Naive thymus-derived CD8-positive, alpha-beta T cell (primary cell): ENCODE results near the gene CTTNBP2. TPM values are rescaled to one million over a fixed set of nuclear protein-coding genes. Genes with fewer than 3 reads are reported as not detected.

ENCODE experiments used
- ATAC-seq, 2 donors: fragments of 150-1000 bp; cut with Tn5 transposase in 1 of 2; sonication (Bioruptor Pico), chemical (Tn5 transposase) in 1 of 2; 1 replicate in 1 of 2; 2 replicates in 1 of 2; pipeline ENCODE4 v1.10.0; 2021; ENCODE audit warnings: mild to moderate bottlenecking in 2 of 2, moderate library complexity in 2 of 2
- POLR2A ChIA-PET: fragments of 350-600 bp; sonication (Branson Sonifier 250); formaldehyde crosslinking; loops from one replicate; lab custom pipeline; 2021; ENCODE audit warnings: antibody characterized with exemption; lab: Charles Lee
- DNase-seq, 10 donors: peaks; one replicate each; pipeline versions ENCODE4 v3.0.0 to v3.0.0-alpha.2; 2020 to 2022
- H3K27ac Mint-ChIP-seq, 10 donors: one replicate each; pipeline ENCODE4 v1.8.0; 2020 to 2022; ENCODE audit warnings: mild to moderate bottlenecking in 10 of 10, mixed read lengths in 10 of 10, moderate library complexity in 4 of 10, inconsistent platforms in 1 of 10
- H3K27me3 Mint-ChIP-seq, 5 donors: one replicate each; pipeline ENCODE4 v1.8.0; 2021 to 2022; ENCODE audit warnings: mixed read lengths in 5 of 5
- H3K36me3 Mint-ChIP-seq, 3 donors: one replicate each; pipeline ENCODE4 v1.8.0; 2020 to 2022; ENCODE audit warnings: mixed read lengths in 3 of 3, mild to moderate bottlenecking in 2 of 3, inconsistent platforms in 1 of 3
- H3K4me1 Mint-ChIP-seq, 4 donors: one replicate each; pipeline ENCODE4 v1.8.0; 2021 to 2022; ENCODE audit warnings: mixed read lengths in 4 of 4
- H3K4me3 Mint-ChIP-seq, 10 donors: one replicate each; pipeline ENCODE4 v1.8.0; 2020 to 2022; ENCODE audit warnings: mild to moderate bottlenecking in 10 of 10, mixed read lengths in 10 of 10, moderate library complexity in 6 of 10, inconsistent platforms in 1 of 10
- H3K9me3 Mint-ChIP-seq, 9 donors: one replicate each; pipeline ENCODE4 v1.8.0; 2020 to 2022; ENCODE audit warnings: mixed read lengths in 9 of 9, mild to moderate bottlenecking in 3 of 9, inconsistent platforms in 1 of 9, moderate library complexity in 1 of 9
- polyA plus RNA-seq, 3 donors: library from polyadenylated mRNA; unstranded; fragments of 300-500 nt; fragmentation: Illumina TruSeq; gene quantifications; one replicate each; pipeline ENCODE4 v1.2.3, GENCODE V29; 2021
- total RNA-seq, 8 experiments: library from RNA in 2 of 8; stranded (reverse) in 2 of 8; gene quantifications; one replicate each; pipeline ENCODE4 v1.2.3 and lab custom pipeline; 2021 to 2026

Gene CTTNBP2
- total and polyA plus RNA-seq, 5 experiments from 2014 or later: 0.05 TPM; not detected in 4

DNA sequence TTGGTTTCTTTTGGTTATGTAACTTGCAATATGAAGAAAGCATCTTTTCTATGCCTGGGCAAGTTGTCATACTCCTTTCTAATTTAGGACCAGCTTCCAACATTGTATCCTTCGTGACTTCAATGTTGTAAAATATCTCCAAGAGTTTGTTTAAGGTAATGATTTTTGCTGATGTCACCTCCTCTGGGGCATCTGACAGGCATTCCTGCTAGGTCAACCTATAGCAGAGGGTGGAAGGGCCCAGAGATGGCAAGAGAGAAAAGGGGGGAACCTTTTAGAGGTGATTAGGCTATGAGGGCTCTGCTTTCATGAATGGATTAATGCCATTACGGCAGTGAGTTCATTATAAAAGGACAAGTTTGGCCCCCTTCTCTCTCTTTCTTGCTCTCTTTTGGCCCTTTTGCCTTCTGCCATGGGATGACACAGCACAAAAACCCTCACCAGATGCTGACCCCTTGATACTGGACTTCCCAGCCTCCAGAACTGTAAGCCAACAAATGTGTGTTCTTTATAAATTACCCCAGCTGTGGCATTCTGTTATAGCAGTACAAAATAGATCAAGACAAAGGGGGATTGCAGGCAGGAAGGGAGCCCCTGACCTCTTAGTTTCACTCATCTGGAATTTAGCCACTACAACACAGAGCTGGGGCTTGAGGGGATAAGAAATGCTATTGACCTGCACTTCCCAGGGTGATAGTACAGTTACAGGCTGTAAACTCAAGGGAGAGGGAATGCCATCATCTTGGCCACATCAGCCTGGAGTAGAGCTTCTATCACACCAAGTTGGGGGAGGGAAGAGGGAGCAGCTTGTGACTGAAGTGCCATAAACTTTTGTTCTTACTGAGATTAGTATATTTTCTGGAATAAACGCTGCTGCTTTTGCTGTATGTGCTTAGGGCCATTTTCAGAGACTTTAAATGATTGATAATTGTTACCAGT is 197.5 kb downstream of the CTTNBP2 start:
- Mint-ChIP-seq H3K4me1 (no peaks in the 10 kb centered on the region), H3K36me3 (no peaks in the 10 kb centered on the region), H3K27me3 (peaks cover 0 to 7% (median 0%) of the 10 kb centered on the region in 5 donors), H3K9me3 (no peaks in the 10 kb centered on the region), H3K27ac (no peak overlapping the region), H3K4me3 (no peak overlapping the region)
- ATAC-seq (no peak), DNase-seq (no peak)
- POLR2A ChIA-PET: no interaction called here

DNA sequence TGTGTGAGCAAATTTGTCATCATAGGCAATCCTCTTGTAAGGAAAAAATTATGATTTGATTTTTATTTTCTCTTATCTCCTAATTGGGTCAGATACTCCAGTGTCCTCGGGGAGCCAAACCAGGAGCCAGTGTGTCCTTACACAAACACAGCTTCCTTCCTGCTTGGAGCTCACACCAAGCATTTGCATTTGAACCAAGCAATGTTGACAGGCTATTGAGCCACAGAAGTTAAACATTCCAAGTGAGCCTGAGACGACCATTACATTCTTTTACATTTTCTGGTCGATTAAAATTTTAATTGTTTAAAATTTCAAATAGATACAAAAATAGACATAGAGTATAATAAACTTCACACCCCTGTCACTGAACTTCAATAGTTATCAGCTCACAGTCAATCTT is 198.6 kb downstream of the CTTNBP2 start:
- H3K4me1 Mint-ChIP-seq: no peaks in the 10 kb centered on the region
- peaks cover 0 to 7% (median 0%) of the 10 kb centered on the region in 5 donors for H3K27me3 Mint-ChIP-seq
- no peak overlapping the region for H3K4me3 Mint-ChIP-seq
- DNase-seq: no peak
- no peaks in the 10 kb centered on the region for H3K9me3 Mint-ChIP-seq
- no peak overlapping the region for H3K27ac Mint-ChIP-seq
- POLR2A ChIA-PET: no interaction called here
- no peak for ATAC-seq
- H3K36me3 Mint-ChIP-seq: no peaks in the 10 kb centered on the region

DNA sequence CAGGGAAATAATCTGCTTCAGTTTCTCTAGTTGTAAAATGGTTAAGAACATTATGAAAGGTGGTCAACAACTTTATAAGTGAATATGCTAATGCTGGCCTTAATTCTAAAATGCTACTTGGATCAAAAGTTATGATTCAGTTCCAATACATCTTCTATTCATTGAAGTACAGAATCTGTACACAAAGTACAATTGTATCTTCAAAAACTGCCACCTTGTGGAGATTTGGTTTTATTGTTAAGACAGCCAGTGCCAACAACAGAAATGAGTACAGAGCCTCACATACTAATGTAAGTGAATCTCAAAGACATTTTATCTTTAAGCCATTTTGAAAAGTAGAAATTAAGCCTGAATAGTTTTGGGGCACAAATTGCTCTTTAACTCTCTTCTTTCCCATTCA is 199.4 kb downstream of the CTTNBP2 start:
- H3K27me3 Mint-ChIP-seq: peaks cover 0 to 7% (median 0%) of the 10 kb centered on the region in 5 donors
- H3K4me3 Mint-ChIP-seq: no peak overlapping the region
- ATAC-seq (no peak), DNase-seq (no peak)
- no peaks in the 10 kb centered on the region for H3K4me1 Mint-ChIP-seq
- H3K27ac Mint-ChIP-seq: no peak overlapping the region
- H3K9me3 Mint-ChIP-seq: no peaks in the 10 kb centered on the region
- no peaks in the 10 kb centered on the region for H3K36me3 Mint-ChIP-seq
- POLR2A ChIA-PET: no interaction called here

- Mint-ChIP-seq H3K4me1 (no peaks in the 10 kb centered on the region), H3K27ac (no peak overlapping the region), H3K4me3 (no peak overlapping the region), H3K9me3 (no peaks in the 10 kb centered on the region), H3K36me3 (no peaks in the 10 kb centered on the region), H3K27me3 (peaks cover 0 to 7% (median 0%) of the 10 kb centered on the region in 5 donors)
- DNase-seq (no peak), ATAC-seq (no peak)
- POLR2A ChIA-PET: no interaction called here
Observed at GRCh38 chr7:117673367-117673766, 199.9 kb downstream of the CTTNBP2 start.

DNA sequence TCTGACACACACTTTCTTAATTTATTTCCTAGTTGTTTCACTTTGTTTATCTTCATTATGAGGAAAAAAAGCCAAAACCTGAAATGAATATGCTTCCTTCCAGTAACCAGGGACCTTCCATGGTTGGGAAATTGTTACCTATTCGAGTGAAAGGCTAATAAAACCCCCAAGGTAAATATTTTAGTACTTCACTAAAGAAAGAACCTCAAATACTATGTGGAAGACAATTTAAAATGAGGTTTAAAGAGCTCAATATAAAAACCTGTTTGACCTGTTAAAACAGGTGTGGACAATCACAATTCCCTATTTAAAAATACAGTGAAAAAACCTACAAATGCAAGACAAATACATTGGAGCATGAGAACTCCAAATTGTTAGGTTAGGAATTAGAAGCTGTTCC is 200.8 kb downstream of the CTTNBP2 start:
- DNase-seq (no peak), ATAC-seq (no peak)
- Mint-ChIP-seq H3K27me3 (peaks cover 0 to 8% (median 0%) of the 10 kb centered on the region in 5 donors), H3K9me3 (no peaks in the 10 kb centered on the region), H3K4me1 (no peaks in the 10 kb centered on the region), H3K27ac (no peak overlapping the region), H3K36me3 (no peaks in the 10 kb centered on the region), H3K4me3 (no peak overlapping the region)
- POLR2A ChIA-PET: no interaction called here

DNA sequence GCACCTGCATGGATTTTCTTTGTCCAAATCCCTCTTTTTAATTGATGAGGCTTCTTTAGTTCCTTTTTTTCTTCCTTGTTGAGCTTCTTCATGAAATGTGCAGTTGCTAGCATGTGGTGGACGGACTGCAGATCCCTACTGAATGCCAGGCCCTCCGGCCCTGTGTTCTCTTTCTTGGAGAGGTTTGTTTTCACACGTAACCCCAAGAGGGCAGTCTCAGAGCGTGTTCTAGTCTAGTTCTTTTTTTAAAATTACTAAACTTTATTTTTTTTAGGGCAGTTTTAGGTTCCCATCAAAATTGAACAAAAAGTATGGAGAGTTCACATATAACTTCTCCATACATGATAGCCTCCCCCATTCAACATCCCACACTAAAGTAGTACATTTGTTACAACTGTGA is 203.4 kb downstream of the CTTNBP2 start:
- DNase-seq: no peak
- Mint-ChIP-seq H3K27ac (no peak overlapping the region), H3K4me3 (no peak overlapping the region), H3K36me3 (no peaks in the 10 kb centered on the region), H3K4me1 (no peaks in the 10 kb centered on the region), H3K9me3 (no peaks in the 10 kb centered on the region), H3K27me3 (peaks cover 0 to 12% (median 0%) of the 10 kb centered on the region in 5 donors)
- POLR2A ChIA-PET: no interaction called here
- ATAC-seq: no peak

DNA sequence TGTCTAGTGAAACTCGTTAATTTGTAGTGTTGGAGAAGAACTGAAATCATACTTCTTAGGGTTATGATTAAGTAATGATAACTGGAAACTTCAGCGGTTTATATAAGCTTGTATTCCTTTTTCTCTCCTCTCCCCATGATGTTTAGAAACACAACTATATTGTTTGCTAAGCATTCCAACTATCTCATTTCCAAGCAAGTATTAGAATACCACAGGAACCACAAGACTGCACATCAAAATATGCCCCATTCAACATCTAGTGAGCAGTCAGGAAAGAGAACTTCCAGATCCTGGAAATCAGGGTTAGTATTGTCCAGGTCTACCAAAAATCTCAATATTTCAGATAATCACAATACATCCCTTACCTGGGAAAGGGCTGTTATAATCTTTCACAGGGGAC is 205.8 kb downstream of the CTTNBP2 start:
- no peak for ATAC-seq

GRCh38 chr7:117666689-117667088 is 206.6 kb downstream of the CTTNBP2 start:
- H3K9me3 Mint-ChIP-seq: peaks cover 0 to 9% (median 0%) of the 10 kb centered on the region in 9 donors
- H3K36me3 Mint-ChIP-seq: no peaks in the 10 kb centered on the region
- H3K27ac Mint-ChIP-seq: no peak overlapping the region
- POLR2A ChIA-PET: no interaction called here
- H3K4me3 Mint-ChIP-seq: no peak overlapping the region
- ATAC-seq (no peak), DNase-seq (no peak)
- H3K27me3 Mint-ChIP-seq: peaks cover 0 to 20% (median 0%) of the 10 kb centered on the region in 5 donors
- no peaks in the 10 kb centered on the region for H3K4me1 Mint-ChIP-seq

More for the DNA sequence above, 205.8 kb downstream of the CTTNBP2 start:
- Mint-ChIP-seq H3K4me3 (no peak overlapping the region), H3K4me1 (no peaks in the 10 kb centered on the region), H3K9me3 (peaks cover 0 to 5% (median 0%) of the 10 kb centered on the region in 9 donors), H3K27me3 (peaks cover 0 to 17% (median 0%) of the 10 kb centered on the region in 5 donors), H3K27ac (no peak overlapping the region), H3K36me3 (no peaks in the 10 kb centered on the region)
- POLR2A ChIA-PET: no interaction called here
- DNase-seq: no peak

GRCh38 chr7:117666031-117666430 is 207.2 kb downstream of the CTTNBP2 start:
- Mint-ChIP-seq H3K4me1 (no peaks in the 10 kb centered on the region), H3K36me3 (no peaks in the 10 kb centered on the region), H3K4me3 (no peak overlapping the region), H3K27ac (no peak overlapping the region), H3K27me3 (peaks cover 0 to 20% (median 0%) of the 10 kb centered on the region in 5 donors), H3K9me3 (peaks cover 0 to 9% (median 0%) of the 10 kb centered on the region in 9 donors)
- DNase-seq: no peak
- ATAC-seq: no peak
- POLR2A ChIA-PET: no interaction called here

- Mint-ChIP-seq H3K27me3 (peaks cover 0 to 20% (median 0%) of the 10 kb centered on the region in 5 donors), H3K9me3 (peaks cover 0 to 9% (median 0%) of the 10 kb centered on the region in 9 donors), H3K4me1 (no peaks in the 10 kb centered on the region), H3K4me3 (no peak overlapping the region), H3K27ac (no peak overlapping the region), H3K36me3 (no peaks in the 10 kb centered on the region)
- DNase-seq (no peak), ATAC-seq (no peak)
- POLR2A ChIA-PET: no interaction called here
Observed at GRCh38 chr7:117665368-117665767, 207.9 kb downstream of the CTTNBP2 start.

DNA sequence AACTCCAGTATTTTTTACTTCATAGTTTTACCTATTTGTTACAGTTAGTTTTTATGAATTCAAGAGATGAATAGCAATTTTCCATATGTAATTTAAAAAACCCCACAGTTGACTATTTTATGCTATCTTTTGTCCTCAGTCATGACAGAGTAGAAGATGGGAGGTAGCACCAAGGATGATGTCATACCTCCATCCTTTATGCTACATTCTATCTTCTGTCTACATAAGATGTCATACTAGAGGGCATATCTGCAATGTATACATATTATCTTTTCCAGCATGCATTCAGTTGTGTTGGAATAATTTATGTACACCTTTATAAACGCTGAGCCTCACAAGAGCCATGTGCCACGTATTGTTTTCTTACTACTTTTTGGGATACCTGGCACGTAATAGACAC is 209.2 kb downstream of the CTTNBP2 start:
- ATAC-seq (no peak), DNase-seq (no peak)
- H3K27me3 Mint-ChIP-seq: peaks cover 0 to 20% (median 0%) of the 10 kb centered on the region in 5 donors
- H3K4me3 Mint-ChIP-seq: no peak overlapping the region
- H3K27ac Mint-ChIP-seq: no peak overlapping the region
- no peaks in the 10 kb centered on the region for H3K4me1 Mint-ChIP-seq
- H3K9me3 Mint-ChIP-seq: peaks cover 0 to 9% (median 1%) of the 10 kb centered on the region in 9 donors
- no peaks in the 10 kb centered on the region for H3K36me3 Mint-ChIP-seq
- POLR2A ChIA-PET: no interaction called here

GRCh38 chr7:117661328-117661727 is 211.9 kb downstream of the CTTNBP2 start:
- no peak for DNase-seq
- no peak overlapping the region for H3K27ac Mint-ChIP-seq
- H3K9me3 Mint-ChIP-seq: peaks cover 0 to 10% (median 3%) of the 10 kb centered on the region in 9 donors
- no peaks in the 10 kb centered on the region for H3K36me3 Mint-ChIP-seq
- peaks cover 0 to 14% (median 0%) of the 10 kb centered on the region in 5 donors for H3K27me3 Mint-ChIP-seq
- no peaks in the 10 kb centered on the region for H3K4me1 Mint-ChIP-seq
- POLR2A ChIA-PET: no interaction called here
- no peak overlapping the region for H3K4me3 Mint-ChIP-seq
- no peak for ATAC-seq
